ENCODE results near the gene MED7. TPM values are rescaled to one million over a fixed set of nuclear protein-coding genes. Genes with fewer than 3 reads are reported as not detected.
A peak's percentile ranks its signal among the peaks of the same experiment; 100 is the strongest.

MED7 gene, protein sequence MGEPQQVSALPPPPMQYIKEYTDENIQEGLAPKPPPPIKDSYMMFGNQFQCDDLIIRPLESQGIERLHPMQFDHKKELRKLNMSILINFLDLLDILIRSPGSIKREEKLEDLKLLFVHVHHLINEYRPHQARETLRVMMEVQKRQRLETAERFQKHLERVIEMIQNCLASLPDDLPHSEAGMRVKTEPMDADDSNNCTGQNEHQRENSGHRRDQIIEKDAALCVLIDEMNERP
- 1 to 10 TPM; 3.5 to 6.1 (median 5.2) TPM for total RNA-seq
- long read RNA-seq, partial matches to known transcripts = 2 of 3 reads
- long read RNA-seq, other reads (novel, unspliced or antisense) = 0 of 3 reads

GRCh38 chr5:157142317-157143126 is at the start of gene MED7:
Gene MED7, minus strand, starts transcription at chr5:157142865. Its CDS starts 3,434 bp downstream, at chr5:157139431.
- H3K9me3 ChIP-seq = no peaks in the 10 kb centered on the region
- H3K36me3 ChIP-seq = peaks cover 0 to 12% (median 1%) of the 10 kb centered on the region in 4 donors
- H3K27ac ChIP-seq = peak within 1 kb of the TSS; percentile 84 to 89 (median 85)
- intact Hi-C loops (cut with DNase I) = no loop called here
- peak; percentile 98 to 100 (median 99) for ATAC-seq
- H3K4me3 ChIP-seq = peak within 1 kb of the TSS; percentile 63 to 97 (median 85)
- under 1% methylated on average over 34 of the region's 48 CpGs for WGBS (ENCODE audit: insufficient coverage, low coverage, low lambda C conversion rate, missing lambda C conversion rate)
- DNase-seq = peak; percentile 89 to 96 (median 94)
- TF ChIP-seq, protein P1, sequence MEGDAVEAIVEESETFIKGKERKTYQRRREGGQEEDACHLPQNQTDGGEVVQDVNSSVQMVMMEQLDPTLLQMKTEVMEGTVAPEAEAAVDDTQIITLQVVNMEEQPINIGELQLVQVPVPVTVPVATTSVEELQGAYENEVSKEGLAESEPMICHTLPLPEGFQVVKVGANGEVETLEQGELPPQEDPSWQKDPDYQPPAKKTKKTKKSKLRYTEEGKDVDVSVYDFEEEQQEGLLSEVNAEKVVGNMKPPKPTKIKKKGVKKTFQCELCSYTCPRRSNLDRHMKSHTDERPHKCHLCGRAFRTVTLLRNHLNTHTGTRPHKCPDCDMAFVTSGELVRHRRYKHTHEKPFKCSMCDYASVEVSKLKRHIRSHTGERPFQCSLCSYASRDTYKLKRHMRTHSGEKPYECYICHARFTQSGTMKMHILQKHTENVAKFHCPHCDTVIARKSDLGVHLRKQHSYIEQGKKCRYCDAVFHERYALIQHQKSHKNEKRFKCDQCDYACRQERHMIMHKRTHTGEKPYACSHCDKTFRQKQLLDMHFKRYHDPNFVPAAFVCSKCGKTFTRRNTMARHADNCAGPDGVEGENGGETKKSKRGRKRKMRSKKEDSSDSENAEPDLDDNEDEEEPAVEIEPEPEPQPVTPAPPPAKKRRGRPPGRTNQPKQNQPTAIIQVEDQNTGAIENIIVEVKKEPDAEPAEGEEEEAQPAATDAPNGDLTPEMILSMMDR (IDR thresholded peaks at IDR 0.05) = no peak
- TF ChIP-seq POLR2A (IDR thresholded peaks at IDR 0.05) = peak; percentile 85
- H3K4me1 ChIP-seq = peaks cover 0 to 14% (median 0%) of the 10 kb centered on the region in 4 donors
- H3K27me3 ChIP-seq = no peaks in the 10 kb centered on the region

DNA sequence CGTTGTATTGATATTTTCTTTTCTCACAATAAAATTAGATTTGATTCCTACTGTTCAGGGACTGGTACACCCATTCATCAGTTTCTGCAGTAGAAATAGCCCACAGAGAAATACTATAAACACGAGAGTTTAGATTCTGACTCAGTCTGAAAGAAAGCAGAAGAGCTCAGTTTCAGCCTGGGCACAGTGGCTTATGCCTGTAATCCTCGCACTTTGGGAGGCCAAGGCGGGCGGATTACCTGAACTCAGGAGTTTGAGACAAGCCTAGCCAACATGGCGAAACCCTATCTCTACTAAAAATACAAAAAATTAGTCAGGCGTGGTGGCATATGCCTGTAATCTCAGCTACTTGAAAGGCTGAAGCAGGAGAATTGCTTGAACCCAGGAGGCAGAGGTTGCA is 46.6 kb upstream of the MED7 start:
- Histone ChIP-seq H3K4me1 (no peaks in the 10 kb centered on the region), H3K36me3 (no peaks in the 10 kb centered on the region), H3K9me3 (no peaks in the 10 kb centered on the region), H3K27me3 (no peaks in the 10 kb centered on the region), H3K4me3 (no peak overlapping the region), H3K27ac (no peak overlapping the region)
- ATAC-seq (no peak), DNase-seq (no peak)
- WGBS (ENCODE audit: insufficient coverage, low coverage, low lambda C conversion rate, missing lambda C conversion rate) = 43% methylated on average over 3 of the region's 7 CpGs
- no peak for TF ChIP-seq POLR2A (IDR thresholded peaks at IDR 0.05)
- TF ChIP-seq, protein P1 (IDR thresholded peaks at IDR 0.05) = no peak
- intact Hi-C loops (cut with DNase I) = no loop called here

DNA sequence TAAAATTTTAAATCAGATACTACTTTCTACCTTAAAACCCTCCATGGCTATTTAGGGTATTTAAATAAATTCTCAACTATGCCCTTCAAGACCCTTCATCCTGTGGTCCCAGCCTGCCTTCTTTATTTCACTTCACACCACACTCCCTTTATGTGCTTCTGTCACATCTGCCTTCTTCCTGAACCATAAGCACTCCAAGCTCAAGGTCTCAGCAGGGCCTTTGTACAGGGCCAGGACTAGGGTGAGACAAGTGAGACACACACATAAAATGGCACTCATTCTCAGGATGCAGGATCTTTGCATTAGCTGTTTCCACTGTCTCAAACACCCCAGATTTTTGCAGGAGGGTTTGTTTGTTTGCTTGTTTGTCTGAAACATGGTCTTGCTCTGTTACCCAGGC is 45.6 kb upstream of the MED7 start:
- intact Hi-C loops (cut with DNase I) = no loop called here
- DNase-seq (no peak), ATAC-seq (no peak)
- H3K4me1 ChIP-seq = no peaks in the 10 kb centered on the region
- no peak overlapping the region for H3K27ac ChIP-seq
- TF ChIP-seq, protein P1 (IDR thresholded peaks at IDR 0.05) = no peak
- no peak for TF ChIP-seq POLR2A (IDR thresholded peaks at IDR 0.05)
- no peaks in the 10 kb centered on the region for H3K9me3 ChIP-seq
- no peak overlapping the region for H3K4me3 ChIP-seq
- no peaks in the 10 kb centered on the region for H3K36me3 ChIP-seq
- H3K27me3 ChIP-seq = no peaks in the 10 kb centered on the region

- no peak for DNase-seq
- H3K4me1 ChIP-seq = no peaks in the 10 kb centered on the region
- TF ChIP-seq, protein P1 (IDR thresholded peaks at IDR 0.05) = no peak
- no peak for TF ChIP-seq POLR2A (IDR thresholded peaks at IDR 0.05)
- H3K27ac ChIP-seq = no peak overlapping the region
- no peak for ATAC-seq
- intact Hi-C loops (cut with DNase I) = no loop called here
- no peaks in the 10 kb centered on the region for H3K36me3 ChIP-seq
- no peaks in the 10 kb centered on the region for H3K9me3 ChIP-seq
- 43% methylated on average over 5 of the region's 5 CpGs for WGBS (ENCODE audit: insufficient coverage, low coverage, low lambda C conversion rate, missing lambda C conversion rate)
- no peak overlapping the region for H3K4me3 ChIP-seq
- H3K27me3 ChIP-seq = no peaks in the 10 kb centered on the region
Measured at GRCh38 chr5:157187046-157187754, 44.5 kb upstream of the MED7 start.

Measured in right lobe of liver (tissue), 6 donors.